GM04503 (cell line): ENCODE measurements around the gene NDUFA11.
A peak's percentile ranks its signal among the peaks of the same experiment; 100 is the strongest.

Experiments used
- DNase-seq: peaks from one replicate; pipeline ENCODE4 v3.0.0-alpha.2; 2012; ENCODE audit warnings: low read depth

Gene NDUFA11

GRCh38 chr19:5908773-5909442 is 5.3 kb upstream of the NDUFA11 start:
- DNase-seq, result no peak

DNA sequence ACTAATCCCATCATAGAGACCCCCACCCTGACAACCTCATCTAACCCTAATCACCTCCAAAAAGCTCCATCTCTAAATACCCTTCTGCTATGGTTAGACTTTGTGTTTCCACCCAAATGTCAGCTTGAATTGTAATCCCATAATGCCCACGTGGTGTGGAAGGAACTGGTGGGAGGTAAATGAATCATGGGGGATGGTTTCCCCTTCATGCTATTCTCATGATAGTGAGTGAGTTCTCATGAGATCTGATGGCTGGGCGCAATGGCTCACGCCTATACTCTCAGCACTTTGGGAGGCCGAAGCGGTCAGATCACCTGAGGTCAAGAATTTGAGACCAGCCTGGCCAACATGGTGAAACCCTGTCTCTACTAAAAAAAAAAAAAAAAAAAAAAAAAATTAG is 3.7 kb upstream of the NDUFA11 start:
- no peak for DNase-seq

GRCh38 chr19:5905114-5905778 is 1.7 kb upstream of the NDUFA11 start:
- DNase-seq, result no peak

DNA sequence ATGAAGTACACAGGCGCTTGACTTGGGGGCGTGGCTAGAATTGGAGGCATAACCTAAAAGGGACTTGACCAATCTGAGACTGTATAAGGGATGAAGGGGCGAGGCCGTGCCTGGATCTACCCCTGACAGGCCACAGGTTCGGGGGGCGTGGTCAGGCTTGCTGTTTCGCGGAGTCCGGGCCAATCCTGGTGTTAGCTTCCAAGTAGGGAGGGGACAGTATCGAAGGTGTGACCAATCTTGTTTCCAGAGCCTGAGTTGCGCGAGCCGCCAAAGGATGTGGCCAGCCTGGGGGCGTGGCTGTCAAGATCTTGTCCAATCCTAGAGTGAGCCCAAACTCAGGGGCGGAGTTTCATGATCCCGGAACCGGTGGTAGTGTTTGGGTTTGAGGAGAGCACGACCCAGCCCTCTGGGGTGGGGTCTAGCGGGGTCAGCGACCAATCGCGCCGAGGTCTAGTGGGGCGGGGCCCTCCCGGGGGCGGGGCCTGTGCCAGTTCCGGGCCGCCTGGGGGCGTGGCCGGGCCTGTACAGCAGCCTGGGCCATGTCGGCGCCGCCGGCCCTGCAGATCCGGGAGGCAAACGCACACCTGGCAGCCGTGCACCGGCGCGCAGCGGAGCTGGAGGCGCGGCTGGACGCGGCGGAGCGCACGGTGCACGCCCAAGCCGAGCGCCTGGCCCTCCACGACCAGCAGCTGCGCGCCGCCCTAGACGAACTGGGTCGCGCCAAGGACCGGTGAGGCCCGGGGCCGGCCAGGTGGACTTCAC is 943 bp upstream of the NDUFA11 start, which contains the start of gene VMAC:
VMAC (plus strand) TSS at position 521 of the 762 bp plus-strand sequence; CDS start at position 540, 19 bp downstream.
- DNase-seq, result peak; percentile 100

DNA sequence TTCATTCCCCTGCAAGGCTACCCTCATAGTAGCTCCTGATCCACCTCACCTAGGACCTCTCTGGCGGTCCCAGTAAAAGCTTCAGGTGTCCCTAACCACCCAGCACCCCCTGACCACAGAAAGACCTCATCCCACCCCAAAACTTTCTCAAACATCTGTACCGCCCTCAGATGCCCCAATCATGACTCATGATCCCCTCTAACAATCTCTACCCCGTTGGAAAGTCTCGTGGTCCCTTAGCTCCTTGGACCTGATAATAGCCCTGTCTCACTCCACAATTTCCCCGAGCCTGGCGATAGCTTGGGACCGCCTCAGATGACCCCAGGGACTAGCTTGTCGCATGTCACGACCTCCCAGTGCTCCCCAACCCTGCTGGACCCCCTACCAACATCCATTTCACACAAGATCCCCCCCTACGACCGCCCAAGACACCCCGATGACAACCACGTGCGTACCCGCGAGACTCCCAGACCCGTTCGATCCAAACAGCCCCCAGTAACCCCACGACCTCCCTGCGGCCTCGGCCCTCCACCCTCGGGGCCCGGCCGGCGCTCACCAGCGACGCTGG is 450 bp downstream of the NDUFA11 start:
- DNase-seq, result peak; percentile 20

DNA sequence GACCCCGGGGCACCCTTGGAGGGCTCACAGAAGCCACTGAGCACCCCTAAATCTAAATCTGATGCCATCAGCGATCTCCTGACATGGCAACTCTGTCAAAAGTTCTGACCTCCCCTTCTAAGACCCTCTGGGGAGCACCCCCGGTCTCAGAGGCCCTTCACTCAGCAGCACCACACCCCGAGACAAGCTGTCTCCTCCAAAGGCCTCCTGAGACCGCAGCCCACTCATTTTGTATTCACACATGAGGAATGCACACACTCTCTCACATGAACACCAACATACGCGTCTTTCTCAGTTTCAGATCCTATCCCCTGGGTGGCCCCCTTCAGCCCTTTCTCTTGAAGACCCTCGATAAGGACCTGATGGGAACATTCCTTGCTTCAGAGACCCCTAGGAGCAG is 2.6 kb downstream of the NDUFA11 start:
- DNase-seq, result no peak

DNA sequence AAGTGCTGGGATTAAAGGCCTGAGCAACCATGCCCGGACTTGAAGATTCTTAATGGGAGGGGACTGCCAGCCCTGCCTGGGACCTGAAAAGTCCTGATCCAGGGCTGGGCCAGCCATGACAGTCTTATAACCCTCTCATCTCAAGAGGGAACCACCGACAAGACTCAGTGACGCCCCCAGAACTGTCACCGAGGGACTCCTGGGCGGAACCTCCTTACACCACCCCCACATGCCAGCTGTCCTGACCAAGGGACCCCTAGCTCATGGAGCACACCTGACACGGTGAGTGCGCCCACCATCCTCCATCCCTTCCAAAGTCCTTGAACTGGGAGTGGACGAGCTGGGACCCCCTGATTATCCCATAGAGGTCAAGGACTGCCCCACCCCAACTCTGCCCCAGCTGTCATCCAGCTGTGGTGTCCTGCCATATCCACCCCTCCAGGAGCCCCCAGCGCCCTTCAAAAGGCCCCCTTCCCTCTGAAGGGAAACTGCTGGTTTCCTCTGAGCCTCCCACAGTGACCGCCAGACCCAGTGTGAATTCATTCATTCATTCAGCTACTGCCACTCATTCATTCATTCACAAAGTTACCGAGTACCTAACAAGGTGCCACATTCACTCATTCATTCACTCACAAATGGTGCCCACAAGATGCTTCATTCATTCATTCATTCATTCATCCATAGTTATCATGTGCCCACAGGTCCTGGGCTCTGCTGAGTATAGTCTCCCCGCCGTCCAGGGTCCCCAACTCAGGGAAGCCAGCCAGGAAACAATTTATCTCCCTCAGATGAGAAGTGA is 3.7 kb downstream of the NDUFA11 start:
- DNase-seq, result no peak

DNA sequence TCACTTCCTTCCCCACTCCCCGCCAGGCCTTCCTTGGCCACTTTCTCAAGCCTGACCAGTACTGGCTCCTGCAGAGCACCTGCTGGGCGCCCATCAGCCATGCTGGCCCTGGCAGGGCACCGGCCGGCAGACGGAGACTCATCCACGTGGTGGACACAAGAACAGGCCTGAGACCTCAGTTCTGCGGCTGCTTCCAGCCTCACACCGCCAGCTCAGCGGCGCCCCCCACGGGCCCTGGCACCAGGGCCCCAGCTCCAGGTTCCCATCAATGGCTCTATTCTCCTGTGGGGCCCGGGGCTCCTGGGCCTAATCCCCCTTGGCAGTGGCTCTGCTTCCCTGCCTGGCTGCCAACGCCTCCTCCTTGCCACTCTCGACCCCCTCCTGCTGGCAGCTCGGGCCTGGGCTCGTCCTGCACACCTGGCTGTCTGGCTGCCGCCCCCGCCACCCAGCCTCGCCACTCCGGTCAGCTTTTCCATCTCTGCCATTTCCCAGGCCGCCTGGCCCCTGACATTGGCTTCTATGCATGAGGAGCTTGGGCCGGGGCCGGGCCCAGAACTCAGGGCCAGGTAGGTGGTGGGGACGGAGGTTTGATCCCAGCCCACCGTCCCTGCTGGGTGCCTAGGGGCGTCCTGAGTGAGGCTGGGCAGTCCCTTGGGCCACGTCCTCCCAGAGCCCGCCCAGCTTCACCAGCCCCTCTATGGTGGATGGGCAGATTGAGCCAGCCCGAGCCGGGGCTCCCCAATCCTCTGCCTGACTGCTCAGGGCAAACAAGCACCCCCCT is 6.2 kb downstream of the NDUFA11 start:
- no peak for DNase-seq

DNA sequence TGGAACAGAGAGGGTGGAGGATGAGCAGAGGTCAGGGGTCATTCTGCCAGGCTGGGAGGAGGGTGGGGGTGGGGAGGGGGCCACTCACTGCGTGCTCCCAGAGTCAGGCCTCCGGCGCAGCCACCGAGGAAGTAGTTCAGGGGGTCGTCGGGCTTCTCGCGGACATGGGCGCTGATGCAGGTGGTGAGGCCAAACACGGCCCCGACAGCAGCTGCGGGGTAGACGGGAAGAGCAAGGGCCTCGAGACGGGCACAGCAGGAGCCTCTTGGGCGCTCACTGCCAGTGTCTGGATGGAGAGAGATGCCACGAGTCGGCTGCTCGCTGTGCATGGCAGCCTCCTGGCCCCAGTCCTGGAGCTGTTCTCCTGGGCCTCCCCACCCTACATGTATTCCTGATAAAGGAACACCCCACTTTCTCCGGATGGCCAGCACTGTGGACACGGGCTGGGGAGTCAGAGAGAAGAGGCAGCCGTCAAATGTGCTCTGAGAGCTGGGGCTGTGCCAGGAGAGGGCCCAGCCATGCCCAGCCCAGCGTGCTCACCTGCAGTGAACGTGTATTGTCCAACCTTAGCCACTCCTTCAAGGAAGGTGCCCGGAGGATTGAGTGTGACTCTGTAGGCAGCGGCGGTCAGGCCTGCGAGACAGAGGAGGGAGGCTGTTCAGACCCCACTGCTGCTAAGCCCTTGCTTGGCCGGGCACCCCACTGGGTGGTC is 7.1 kb downstream of the NDUFA11 start:
- no peak for DNase-seq

DNA sequence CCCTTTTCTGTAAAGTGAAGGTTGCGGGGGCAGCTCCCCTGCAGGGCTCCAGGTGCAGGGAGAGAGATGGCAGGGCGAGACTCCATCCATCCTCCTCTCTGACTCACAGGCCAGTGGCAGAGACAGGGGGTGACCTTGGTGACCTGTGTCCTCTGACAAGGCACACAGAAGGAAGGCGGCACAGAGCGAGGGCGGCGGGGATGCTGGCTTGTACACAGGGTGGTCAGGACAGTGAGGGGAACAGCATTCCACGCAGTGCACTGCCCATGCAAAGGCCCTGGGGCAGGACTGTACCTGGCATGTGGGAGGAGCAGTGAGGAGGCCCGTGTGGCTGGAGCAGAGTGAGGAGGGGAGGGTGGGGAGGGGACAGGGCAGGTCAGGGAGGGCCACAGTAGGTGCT is 7.7 kb downstream of the NDUFA11 start:
- DNase-seq, result no peak

DNA sequence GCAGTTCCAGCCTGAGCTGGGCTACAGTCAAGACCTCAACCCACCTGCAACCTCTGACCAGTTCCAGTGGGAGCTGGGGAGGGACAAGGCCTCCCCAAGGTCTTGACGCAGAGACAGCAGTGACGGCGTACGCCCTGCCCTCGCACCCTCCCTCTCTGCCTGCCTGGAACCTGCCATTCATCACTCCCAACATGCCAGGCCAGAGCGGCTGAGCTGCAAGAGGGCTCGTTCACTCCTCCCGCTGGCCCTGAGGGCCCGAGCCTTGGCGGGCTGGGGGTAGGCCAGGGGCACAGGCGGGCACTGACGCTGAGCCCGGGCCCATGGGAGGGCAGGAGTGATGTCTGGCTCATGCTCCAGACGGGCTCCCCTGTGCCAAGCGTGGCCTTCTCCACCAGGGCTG is 8.2 kb downstream of the NDUFA11 start:
- no peak for DNase-seq

GRCh38 chr19:5894704-5895349 is 8.8 kb downstream of the NDUFA11 start:
- no peak for DNase-seq

GRCh38 chr19:5893907-5894703 is 9.5 kb downstream of the NDUFA11 start:
- no peak for DNase-seq

DNA sequence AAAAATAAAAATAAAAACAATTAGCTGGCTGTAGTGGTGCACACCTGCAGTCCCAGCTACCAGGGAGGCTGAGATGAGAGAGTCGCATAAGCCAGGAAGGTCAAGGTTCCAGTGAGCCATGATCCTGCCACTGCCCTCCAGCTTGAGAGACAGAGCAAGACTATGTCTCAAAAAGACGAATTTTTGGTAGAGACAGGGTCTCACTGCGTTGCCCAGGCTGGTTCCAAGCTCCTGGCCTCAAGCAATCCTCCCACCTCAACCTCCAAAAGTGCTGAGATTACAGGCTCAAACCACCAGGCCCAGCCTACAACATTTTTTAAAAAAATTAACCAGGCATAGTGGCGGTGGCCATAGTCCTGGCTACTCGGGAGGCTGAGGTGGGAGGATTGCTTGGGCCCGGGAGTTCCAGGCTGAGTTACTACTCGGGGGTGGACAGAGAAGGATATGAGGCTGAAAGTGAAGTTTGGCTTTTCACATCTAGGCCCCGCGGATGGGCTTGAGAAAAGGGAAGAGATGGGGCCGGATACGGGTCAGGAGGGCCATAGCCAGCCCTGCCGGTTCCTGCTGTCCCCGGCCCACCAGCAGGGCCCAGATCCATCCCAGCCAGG is 10.2 kb downstream of the NDUFA11 start:
- no peak for DNase-seq

- DNase-seq, result no peak
These were observed 10.8 kb downstream of the NDUFA11 start for GRCh38 chr19:5892772-5893275.

- DNase-seq, result no peak
These were observed 11.4 kb downstream of the NDUFA11 start for GRCh38 chr19:5891938-5892771.

DNA sequence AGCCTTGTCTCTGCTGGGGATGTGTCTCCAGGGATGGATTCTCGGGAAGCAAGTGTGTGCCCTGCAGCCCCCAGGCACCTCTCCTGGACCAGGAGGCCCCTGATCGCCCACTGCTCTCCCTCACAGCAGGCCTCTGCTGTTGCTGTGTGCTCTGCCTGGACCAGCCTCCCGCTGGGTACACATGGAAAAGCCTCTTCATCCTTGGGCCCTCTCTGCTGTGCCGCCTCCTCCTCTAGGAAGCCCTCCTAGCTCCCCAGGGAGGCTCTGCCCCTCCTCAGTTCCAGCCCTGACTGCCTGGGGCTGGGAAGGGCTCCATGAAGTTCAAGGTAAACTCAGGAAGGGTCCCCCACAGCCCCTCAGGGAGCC is 12.0 kb downstream of the NDUFA11 start:
- DNase-seq, result no peak

DNA sequence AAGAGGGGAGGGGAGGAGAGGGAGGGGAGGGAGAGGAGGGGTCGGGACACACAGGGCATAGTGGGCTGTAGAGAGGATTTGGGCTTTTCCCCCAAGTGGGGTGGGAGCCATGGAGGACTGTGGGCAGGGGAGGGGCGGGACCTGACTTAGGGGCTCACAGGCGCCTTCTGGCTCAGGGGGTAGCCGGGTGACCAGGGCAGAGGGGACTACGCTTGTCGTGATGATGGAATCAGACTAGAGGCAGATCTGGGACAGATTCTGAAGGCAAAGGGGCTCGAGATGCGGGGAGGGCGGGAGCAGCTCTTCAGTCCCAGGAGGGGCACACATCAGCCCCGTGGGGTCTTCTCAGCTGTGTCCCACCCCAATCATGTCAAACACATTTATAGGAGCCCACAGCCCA is 13.5 kb downstream of the NDUFA11 start:
- DNase-seq, result no peak
